ENCODE results near the gene PRKCQ. TPM values are rescaled to one million over a fixed set of nuclear protein-coding genes. Genes with fewer than 3 reads are reported as not detected.
"Not testable (repeated sequence)": the region's sequence is repeated elsewhere in the genome, so short reads cannot be mapped to it uniquely, and the experiment has no call there.

PRKCQ gene
- total RNA-seq, 1 experiment from 2014 or later = 0.73 TPM

DNA sequence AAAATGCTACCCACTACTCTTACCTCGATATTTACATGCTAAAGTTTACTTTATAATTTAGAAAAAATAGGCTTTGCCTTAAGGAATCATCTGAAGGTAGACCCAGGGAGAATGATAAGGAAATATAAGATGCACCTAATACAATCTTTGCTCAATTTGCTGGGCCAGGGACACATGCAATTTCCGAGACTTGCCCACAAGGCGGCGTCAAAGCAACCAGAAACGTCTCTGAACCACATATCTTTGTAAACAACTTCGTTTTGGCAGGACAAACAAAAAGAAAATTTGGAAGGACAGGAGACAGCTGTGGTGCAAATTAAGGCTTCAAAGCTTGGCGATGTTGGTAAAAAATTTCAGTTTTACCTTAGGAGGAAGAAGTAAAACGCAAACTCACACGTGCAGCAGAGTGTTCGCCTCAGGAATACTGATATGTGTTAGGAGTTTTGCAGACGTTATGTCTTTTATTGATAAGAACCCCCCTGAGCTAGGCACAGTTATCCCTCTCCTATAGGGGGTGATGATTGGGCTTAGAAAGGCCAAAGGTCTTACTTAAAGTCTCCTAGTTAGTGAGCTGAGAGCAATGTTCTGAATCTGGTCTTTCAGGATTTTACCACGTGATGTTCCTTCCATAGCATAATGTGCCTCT is 134.3 kb downstream of the PRKCQ start:
- Mint-ChIP-seq H3K27me3 (ENCODE audit: unreplicated experiment) (peaks cover 58% of the 10 kb centered on the region), H3K4me3 (ENCODE audit: low read depth, unreplicated experiment) (no peak overlapping the region), H3K4me1 (ENCODE audit: low read depth, unreplicated experiment) (no peaks in the 10 kb centered on the region), H3K36me3 (ENCODE audit: insufficient read depth, unreplicated experiment) (no peaks in the 10 kb centered on the region), H3K27ac (ENCODE audit: unreplicated experiment) (no peak overlapping the region), H3K9me3 (ENCODE audit: low read depth, unreplicated experiment) (no peaks in the 10 kb centered on the region)
- no TSS peak for BruUV-seq (replicated peaks)
- intact Hi-C loops (cut with micrococcal nuclease; ENCODE audit: unreplicated experiment) = loop anchor here (1.0 to 10.0 kb wide), 2 partner anchors 109 to 222 kb away; no protein-coding TSS in a partner anchor
- TF ChIP-seq CTCF (IDR thresholded peaks at IDR 0.05; ENCODE audit: unreplicated experiment) = peak; percentile 21
- CTCF ChIA-PET = no interaction called here
- DNase-seq = peak; percentile 35

DNA sequence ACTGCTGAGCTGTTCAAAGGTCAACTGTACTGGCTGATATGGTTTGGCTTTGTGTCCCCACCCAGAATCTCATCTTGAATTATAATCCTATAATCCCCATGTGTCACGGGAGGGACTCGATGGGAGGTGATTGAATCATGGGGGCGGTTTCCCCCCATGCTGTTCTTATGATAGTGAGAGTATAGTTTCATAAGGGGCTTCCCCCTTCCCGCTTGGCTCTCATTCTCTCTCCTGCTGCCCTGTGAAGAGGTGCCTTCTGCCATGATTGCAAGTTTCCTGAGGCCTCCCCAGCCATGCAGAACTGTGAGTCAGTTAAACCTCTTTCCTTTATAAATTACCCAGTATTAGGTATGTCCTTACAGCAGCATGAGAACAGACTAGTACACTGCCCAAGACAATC is 140.2 kb downstream of the PRKCQ start:
- DNase-seq; H3K4me3 Mint-ChIP-seq (ENCODE audit: low read depth, unreplicated experiment); BruUV-seq (replicated peaks); CTCF ChIA-PET; H3K9me3 Mint-ChIP-seq (ENCODE audit: low read depth, unreplicated experiment); H3K36me3 Mint-ChIP-seq (ENCODE audit: insufficient read depth, unreplicated experiment); H3K4me1 Mint-ChIP-seq (ENCODE audit: low read depth, unreplicated experiment); H3K27ac Mint-ChIP-seq (ENCODE audit: unreplicated experiment): not testable (repeated sequence)
- peaks cover 79% of the 10 kb centered on the region for H3K27me3 Mint-ChIP-seq (ENCODE audit: unreplicated experiment)
- intact Hi-C loops (cut with micrococcal nuclease; ENCODE audit: unreplicated experiment) = loop anchor here (10.0 kb wide), 1 partner anchor 115 kb away; no protein-coding TSS in a partner anchor

GRCh38 chr10:6431861-6432260 is 148.2 kb downstream of the PRKCQ start:
- no peaks in the 10 kb centered on the region for H3K9me3 Mint-ChIP-seq (ENCODE audit: low read depth, unreplicated experiment)
- H3K27ac Mint-ChIP-seq (ENCODE audit: unreplicated experiment) = no peak overlapping the region
- no peak for TF ChIP-seq CTCF (IDR thresholded peaks at IDR 0.05; ENCODE audit: unreplicated experiment)
- H3K4me1 Mint-ChIP-seq (ENCODE audit: low read depth, unreplicated experiment) = no peaks in the 10 kb centered on the region
- intact Hi-C loops (cut with micrococcal nuclease; ENCODE audit: unreplicated experiment) = no loop called here
- H3K4me3 Mint-ChIP-seq (ENCODE audit: low read depth, unreplicated experiment) = no peak overlapping the region
- H3K27me3 Mint-ChIP-seq (ENCODE audit: unreplicated experiment) = peaks cover 85% of the 10 kb centered on the region
- no peaks in the 10 kb centered on the region for H3K36me3 Mint-ChIP-seq (ENCODE audit: insufficient read depth, unreplicated experiment)
- CTCF ChIA-PET = no interaction called here
- DNase-seq = no peak
- no TSS peak for BruUV-seq (replicated peaks)

- CTCF ChIA-PET = no interaction called here
- intact Hi-C loops (cut with micrococcal nuclease; ENCODE audit: unreplicated experiment) = no loop called here
- Mint-ChIP-seq H3K27ac (ENCODE audit: unreplicated experiment) (no peak overlapping the region), H3K4me1 (ENCODE audit: low read depth, unreplicated experiment) (no peaks in the 10 kb centered on the region), H3K4me3 (ENCODE audit: low read depth, unreplicated experiment) (no peak overlapping the region), H3K9me3 (ENCODE audit: low read depth, unreplicated experiment) (no peaks in the 10 kb centered on the region), H3K27me3 (ENCODE audit: unreplicated experiment) (peaks cover 81% of the 10 kb centered on the region), H3K36me3 (ENCODE audit: insufficient read depth, unreplicated experiment) (no peaks in the 10 kb centered on the region)
- DNase-seq = no peak
- no TSS peak for BruUV-seq (replicated peaks)
- TF ChIP-seq CTCF (IDR thresholded peaks at IDR 0.05; ENCODE audit: unreplicated experiment) = no peak
Measured at GRCh38 chr10:6431186-6431585, 148.9 kb downstream of the PRKCQ start.

GRCh38 chr10:6430423-6430980 is 149.6 kb downstream of the PRKCQ start:
- no TSS peak for BruUV-seq (replicated peaks)
- Mint-ChIP-seq H3K27me3 (ENCODE audit: unreplicated experiment) (peaks cover 77% of the 10 kb centered on the region), H3K9me3 (ENCODE audit: low read depth, unreplicated experiment) (no peaks in the 10 kb centered on the region), H3K4me3 (ENCODE audit: low read depth, unreplicated experiment) (no peak overlapping the region), H3K27ac (ENCODE audit: unreplicated experiment) (no peak overlapping the region), H3K4me1 (ENCODE audit: low read depth, unreplicated experiment) (no peaks in the 10 kb centered on the region), H3K36me3 (ENCODE audit: insufficient read depth, unreplicated experiment) (no peaks in the 10 kb centered on the region)
- intact Hi-C loops (cut with micrococcal nuclease; ENCODE audit: unreplicated experiment) = no loop called here
- CTCF ChIA-PET = no interaction called here
- DNase-seq = no peak
- no peak for TF ChIP-seq CTCF (IDR thresholded peaks at IDR 0.05; ENCODE audit: unreplicated experiment)

All from Calu3 (cell line).